ENCODE measurements around the gene FLRT2.

Gene FLRT2

DNA sequence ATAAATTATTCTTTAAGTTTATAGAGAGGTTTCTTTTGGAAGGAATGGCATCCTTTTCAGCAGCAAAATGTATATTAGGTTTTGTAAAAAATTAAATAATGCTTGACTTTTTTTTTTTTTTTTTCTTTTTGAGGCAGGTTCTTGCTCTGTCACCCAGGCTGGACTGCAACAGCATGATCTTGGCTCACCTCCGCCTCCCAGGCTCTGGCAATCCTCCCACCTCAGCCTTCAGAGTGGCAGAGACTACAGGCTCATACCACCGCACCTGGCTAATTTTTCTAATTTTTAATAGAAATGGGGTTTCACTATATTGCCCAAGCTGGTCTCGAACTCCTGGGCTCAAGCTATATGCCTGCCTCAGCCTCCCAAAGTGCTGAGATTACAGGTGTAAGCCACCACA is 89.0 kb downstream of the FLRT2 start:
- Histone ChIP-seq H3K36me3 (ENCODE audit: control insufficient read depth, insufficient read depth, low read length) (no peaks in the 10 kb centered on the region), H3K27me3 (replicated peaks; ENCODE audit: control insufficient read depth, insufficient read depth, low read length) (no peaks in the 10 kb centered on the region), H3K4me3 (replicated peaks; ENCODE audit: low read depth, low read length) (no peak overlapping the region)
- TF ChIP-seq, protein P1, sequence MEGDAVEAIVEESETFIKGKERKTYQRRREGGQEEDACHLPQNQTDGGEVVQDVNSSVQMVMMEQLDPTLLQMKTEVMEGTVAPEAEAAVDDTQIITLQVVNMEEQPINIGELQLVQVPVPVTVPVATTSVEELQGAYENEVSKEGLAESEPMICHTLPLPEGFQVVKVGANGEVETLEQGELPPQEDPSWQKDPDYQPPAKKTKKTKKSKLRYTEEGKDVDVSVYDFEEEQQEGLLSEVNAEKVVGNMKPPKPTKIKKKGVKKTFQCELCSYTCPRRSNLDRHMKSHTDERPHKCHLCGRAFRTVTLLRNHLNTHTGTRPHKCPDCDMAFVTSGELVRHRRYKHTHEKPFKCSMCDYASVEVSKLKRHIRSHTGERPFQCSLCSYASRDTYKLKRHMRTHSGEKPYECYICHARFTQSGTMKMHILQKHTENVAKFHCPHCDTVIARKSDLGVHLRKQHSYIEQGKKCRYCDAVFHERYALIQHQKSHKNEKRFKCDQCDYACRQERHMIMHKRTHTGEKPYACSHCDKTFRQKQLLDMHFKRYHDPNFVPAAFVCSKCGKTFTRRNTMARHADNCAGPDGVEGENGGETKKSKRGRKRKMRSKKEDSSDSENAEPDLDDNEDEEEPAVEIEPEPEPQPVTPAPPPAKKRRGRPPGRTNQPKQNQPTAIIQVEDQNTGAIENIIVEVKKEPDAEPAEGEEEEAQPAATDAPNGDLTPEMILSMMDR (IDR thresholded peaks at IDR 0.05; ENCODE audit: insufficient read depth, low read length, poor library complexity, severe bottlenecking), result no peak
- no peak for DNase-seq (ENCODE audit: extremely low read depth, insufficient read length)

DNA sequence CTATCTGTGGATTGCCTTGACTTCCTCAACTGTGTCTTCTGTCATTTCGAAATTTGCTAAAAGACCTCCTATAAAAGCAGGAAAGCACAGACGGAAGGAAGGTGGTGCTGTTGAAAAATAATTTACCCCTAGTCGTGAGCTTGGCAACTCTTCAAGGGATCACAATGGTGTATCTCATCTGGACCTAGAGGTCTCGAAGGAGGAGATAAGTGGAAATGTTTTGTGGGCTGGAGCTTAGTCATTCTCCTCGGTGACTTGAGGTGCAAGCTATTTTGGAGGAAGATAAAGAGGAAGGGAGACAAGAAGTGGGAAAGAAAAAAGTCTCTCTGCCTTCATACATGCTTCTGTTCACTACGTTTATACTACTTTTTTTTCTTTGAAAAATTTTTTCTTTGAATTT is 89.9 kb downstream of the FLRT2 start:
- no peak overlapping the region for H3K4me3 ChIP-seq (replicated peaks; ENCODE audit: low read depth, low read length)
- TF ChIP-seq, protein P1 (IDR thresholded peaks at IDR 0.05; ENCODE audit: insufficient read depth, low read length, poor library complexity, severe bottlenecking), result no peak
- H3K27me3 ChIP-seq (replicated peaks; ENCODE audit: control insufficient read depth, insufficient read depth, low read length), result no peaks in the 10 kb centered on the region
- DNase-seq (ENCODE audit: extremely low read depth, insufficient read length), result no peak
- H3K36me3 ChIP-seq (ENCODE audit: control insufficient read depth, insufficient read depth, low read length), result no peaks in the 10 kb centered on the region

DNA sequence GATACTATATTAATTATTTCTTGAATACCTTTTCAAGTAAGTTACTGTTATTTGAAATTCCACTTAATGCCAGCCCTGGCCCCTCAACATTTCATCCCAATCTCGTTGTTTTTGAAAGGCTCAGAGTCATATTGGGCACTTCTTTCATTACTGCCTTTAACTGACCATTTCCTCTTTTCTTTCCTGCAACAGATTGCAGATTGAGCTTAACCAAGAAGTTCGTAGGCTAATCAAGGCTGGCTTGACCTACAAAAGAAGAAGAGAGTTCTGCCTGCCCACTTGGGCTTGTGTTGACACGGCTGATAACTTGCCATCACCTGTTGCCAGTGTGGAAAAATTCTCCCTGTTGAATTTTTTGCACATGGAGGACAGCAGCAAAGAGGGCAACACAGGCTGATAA is 91.0 kb downstream of the FLRT2 start:
- Histone ChIP-seq H3K36me3 (ENCODE audit: control insufficient read depth, insufficient read depth, low read length) (no peaks in the 10 kb centered on the region), H3K4me3 (replicated peaks; ENCODE audit: low read depth, low read length) (no peak overlapping the region), H3K27me3 (replicated peaks; ENCODE audit: control insufficient read depth, insufficient read depth, low read length) (no peaks in the 10 kb centered on the region)
- TF ChIP-seq, protein P1 (IDR thresholded peaks at IDR 0.05; ENCODE audit: insufficient read depth, low read length, poor library complexity, severe bottlenecking), result no peak
- no peak for DNase-seq (ENCODE audit: extremely low read depth, insufficient read length)

DNA sequence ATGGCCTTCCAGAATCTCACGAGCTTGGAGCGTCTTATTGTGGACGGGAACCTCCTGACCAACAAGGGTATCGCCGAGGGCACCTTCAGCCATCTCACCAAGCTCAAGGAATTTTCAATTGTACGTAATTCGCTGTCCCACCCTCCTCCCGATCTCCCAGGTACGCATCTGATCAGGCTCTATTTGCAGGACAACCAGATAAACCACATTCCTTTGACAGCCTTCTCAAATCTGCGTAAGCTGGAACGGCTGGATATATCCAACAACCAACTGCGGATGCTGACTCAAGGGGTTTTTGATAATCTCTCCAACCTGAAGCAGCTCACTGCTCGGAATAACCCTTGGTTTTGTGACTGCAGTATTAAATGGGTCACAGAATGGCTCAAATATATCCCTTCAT is 92.2 kb downstream of the FLRT2 start:
- TF ChIP-seq, protein P1 (IDR thresholded peaks at IDR 0.05; ENCODE audit: insufficient read depth, low read length, poor library complexity, severe bottlenecking), result no peak
- H3K27me3 ChIP-seq (replicated peaks; ENCODE audit: control insufficient read depth, insufficient read depth, low read length), result no peaks in the 10 kb centered on the region
- no peak overlapping the region for H3K4me3 ChIP-seq (replicated peaks; ENCODE audit: low read depth, low read length)
- DNase-seq (ENCODE audit: extremely low read depth, insufficient read length), result no peak
- no peaks in the 10 kb centered on the region for H3K36me3 ChIP-seq (ENCODE audit: control insufficient read depth, insufficient read depth, low read length)

DNA sequence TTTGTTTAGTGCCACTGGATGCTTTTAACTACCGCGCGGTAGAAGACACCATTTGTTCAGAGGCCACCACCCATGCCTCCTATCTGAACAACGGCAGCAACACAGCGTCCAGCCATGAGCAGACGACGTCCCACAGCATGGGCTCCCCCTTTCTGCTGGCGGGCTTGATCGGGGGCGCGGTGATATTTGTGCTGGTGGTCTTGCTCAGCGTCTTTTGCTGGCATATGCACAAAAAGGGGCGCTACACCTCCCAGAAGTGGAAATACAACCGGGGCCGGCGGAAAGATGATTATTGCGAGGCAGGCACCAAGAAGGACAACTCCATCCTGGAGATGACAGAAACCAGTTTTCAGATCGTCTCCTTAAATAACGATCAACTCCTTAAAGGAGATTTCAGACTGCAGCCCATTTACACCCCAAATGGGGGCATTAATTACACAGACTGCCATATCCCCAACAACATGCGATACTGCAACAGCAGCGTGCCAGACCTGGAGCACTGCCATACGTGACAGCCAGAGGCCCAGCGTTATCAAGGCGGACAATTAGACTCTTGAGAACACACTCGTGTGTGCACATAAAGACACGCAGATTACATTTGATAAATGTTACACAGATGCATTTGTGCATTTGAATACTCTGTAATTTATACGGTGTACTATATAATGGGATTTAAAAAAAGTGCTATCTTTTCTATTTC is 93.2 kb downstream of the FLRT2 start:
- TF ChIP-seq, protein P1 (IDR thresholded peaks at IDR 0.05; ENCODE audit: insufficient read depth, low read length, poor library complexity, severe bottlenecking), result no peak

More for the DNA sequence above, 93.2 kb downstream of the FLRT2 start:
- no peaks in the 10 kb centered on the region for H3K27me3 ChIP-seq (replicated peaks; ENCODE audit: control insufficient read depth, insufficient read depth, low read length)
- no peak for DNase-seq (ENCODE audit: extremely low read depth, insufficient read length)
- no peak overlapping the region for H3K4me3 ChIP-seq (replicated peaks; ENCODE audit: low read depth, low read length)
- no peaks in the 10 kb centered on the region for H3K36me3 ChIP-seq (ENCODE audit: control insufficient read depth, insufficient read depth, low read length)

Data from GM06990 (cell line).